SK-N-SH (cell line): ENCODE results near the gene PTGDR2. TPM values are rescaled to one million over a fixed set of nuclear protein-coding genes. Genes with fewer than 3 reads are reported as not detected.

Source experiments
- CTCF ChIA-PET: fragments of 300-600, 350-600 bp; formaldehyde crosslinking; extraction: SDS; loops from one replicate; lab custom pipeline; 2021; lab: Yijun Ruan, JAX
- POLR2A ChIA-PET: fragments of 350-600 bp; sonication (Branson Sonifier 250); formaldehyde crosslinking; extraction: SDS; loops from one replicate; lab custom pipeline; 2020; ENCODE audit warnings: antibody characterized with exemption, inconsistent platforms; lab: Yijun Ruan, JAX
- DNase-seq: peaks from one replicate; pipeline ENCODE4 v3.0.0; 2012
- H2AFZ ChIP-seq: fragments of 200-600 bp; sonication (generic); 2 replicates; pipeline ENCODE4 v1.8.1; 2016; ENCODE audit warnings: antibody characterized with exemption, mild to moderate bottlenecking, low read depth
- H3F3A ChIP-seq: fragments of 200-600 bp; sonication (generic); replicated peaks from 2 replicates; pipeline ENCODE3; 2016; ENCODE audit warnings: antibody characterized with exemption, mild to moderate bottlenecking; ENCODE audit not compliant: insufficient read depth
- H3K27ac ChIP-seq, 2 experiments: fragments of 200-500 bp in 1 of 2; fragments of 200-600 bp in 1 of 2; sonication (Bioruptor generic) in 1 of 2; sonication (generic), shearing (Covaris generic) in 1 of 2; 2 replicates each; pipeline versions ENCODE4 v1.5.1 to v1.6.1; 2014 to 2016; ENCODE audit warnings: low read depth in 2 of 2, inconsistent platforms in 1 of 2, low read length in 1 of 2, mild to moderate bottlenecking in 1 of 2, mixed read lengths in 1 of 2
- H3K27me3 ChIP-seq: fragments of 200-600 bp; sonication (generic), shearing (Covaris generic); 2 replicates; pipeline ENCODE4 v1.6.1; 2016; ENCODE audit warnings: mixed run types; ENCODE audit not compliant: insufficient read depth
- H3K36me3 ChIP-seq, 2 experiments: fragments of 200-500 bp in 1 of 2; fragments of 200-600 bp in 1 of 2; sonication (Bioruptor generic) in 1 of 2; sonication (generic) in 1 of 2; replicated peaks in 1 of 2; 2 replicates each; pipeline versions ENCODE3 to v1.5.1; 2014 to 2016; ENCODE audit warnings: low read length in 1 of 2, mild to moderate bottlenecking in 1 of 2; ENCODE audit not compliant: insufficient read depth in 2 of 2, control insufficient read depth in 1 of 2
- H3K4me1 ChIP-seq, 2 experiments: fragments of 200-500 bp in 1 of 2; fragments of 200-600 bp in 1 of 2; sonication (Bioruptor generic) in 1 of 2; sonication (generic), shearing (Covaris generic) in 1 of 2; 2 replicates each; pipeline versions ENCODE4 v1.5.1 to v1.6.1; 2014 to 2016; ENCODE audit warnings: low read depth in 1 of 2, low read length in 1 of 2, mixed run types in 1 of 2; ENCODE audit not compliant: insufficient read depth in 2 of 2, control insufficient read depth in 1 of 2
- H3K4me2 ChIP-seq: fragments of 200-600 bp; sonication (generic), shearing (Covaris generic); 2 replicates; pipeline ENCODE4 v1.6.1; 2017; ENCODE audit warnings: mixed run types
- H3K4me3 ChIP-seq, 2 experiments: fragments of 200-500 bp in 1 of 2; fragments of 200-600 bp in 1 of 2; sonication (Bioruptor generic) in 1 of 2; sonication (generic), shearing (Covaris generic) in 1 of 2; 2 replicates each; pipeline versions ENCODE4 v1.5.1 to v1.8.1; 2014 to 2016; ENCODE audit warnings: low read depth in 2 of 2, inconsistent platforms in 1 of 2, low read length in 1 of 2, mild to moderate bottlenecking in 1 of 2, mixed read lengths in 1 of 2, moderate library complexity in 1 of 2
- H3K79me2 ChIP-seq: fragments of 200-600 bp; sonication (generic); 2 replicates; pipeline ENCODE4 v1.8.1; 2017; ENCODE audit warnings: mild to moderate bottlenecking; ENCODE audit not compliant: insufficient read depth
- H3K9ac ChIP-seq: fragments of 200-600 bp; sonication (generic); 2 replicates; pipeline ENCODE4 v1.6.1; 2017; ENCODE audit warnings: mixed run types
- H3K9me2 ChIP-seq: fragments of 200-600 bp; sonication (generic); 2 replicates; pipeline ENCODE4 v1.6.1; 2017; ENCODE audit warnings: mixed run types
- H3K9me3 ChIP-seq: fragments of 200-600 bp; sonication (generic); 2 replicates; pipeline ENCODE4 v1.6.1; 2017; ENCODE audit warnings: mixed run types, mild to moderate bottlenecking, moderate library complexity
- H4K20me1 ChIP-seq: fragments of 200-600 bp; sonication (generic); 2 replicates; pipeline ENCODE4 v1.6.1; 2017; ENCODE audit warnings: mild to moderate bottlenecking, mixed run types; ENCODE audit not compliant: insufficient read depth
- CHD2 ChIP-seq: fragments of 150-350 bp; IDR thresholded peaks from 2 replicates; pipeline ENCODE4 v1.6.1; 2018; ENCODE audit warnings: low read length; ENCODE audit not compliant: partially characterized antibody
- ELF1 ChIP-seq: IDR thresholded peaks from 2 replicates; pipeline ENCODE4 v1.4.0; 2012
- EP300 ChIP-seq, 2 experiments: IDR thresholded peaks; 2 replicates each; pipeline versions ENCODE4 v1.4.0 to v1.6.1; 2012; ENCODE audit warnings: borderline replicate concordance in 1 of 2, low read depth in 1 of 2, low read length in 1 of 2
- EZH2phosphoT487 ChIP-seq: fragments of 200-600 bp; sonication (generic); IDR thresholded peaks from 2 replicates; pipeline ENCODE4 v1.6.1; 2017; ENCODE audit warnings: low read depth, mixed run types, mild to moderate bottlenecking, antibody characterized with exemption, moderate library complexity, borderline replicate concordance
- FOSL2 ChIP-seq: IDR thresholded peaks from 2 replicates; pipeline ENCODE4 v1.4.0; 2012; ENCODE audit warnings: low read depth, mild to moderate bottlenecking, moderate library complexity, borderline replicate concordance
- FOXJ3 ChIP-seq: sonication (generic); formaldehyde crosslinking; IDR thresholded peaks from 2 replicates; pipeline ENCODE4 v1.5.1; 2020; ENCODE audit warnings: mild to moderate bottlenecking, missing genetic modification reagents
- FOXM1 ChIP-seq: IDR thresholded peaks from 2 replicates; pipeline ENCODE4 v1.4.0; 2012; ENCODE audit warnings: low read depth, mild to moderate bottlenecking
- GATA2 ChIP-seq: sonication (generic); formaldehyde crosslinking; IDR thresholded peaks from 2 replicates; pipeline ENCODE4 v1.5.0; 2020; ENCODE audit warnings: mild to moderate bottlenecking, missing genetic modification reagents
- JUND ChIP-seq: IDR thresholded peaks from 2 replicates; pipeline ENCODE4 v1.4.0; 2012
- MAX ChIP-seq: IDR thresholded peaks from 2 replicates; pipeline ENCODE4 v1.4.0; 2012; ENCODE audit warnings: low read depth
- MXI1 ChIP-seq: IDR thresholded peaks from 2 replicates; pipeline ENCODE4 v1.6.1; 2012; ENCODE audit warnings: mild to moderate bottlenecking, low read depth, low read length, improper control_type of control experiment
- NFIC ChIP-seq: IDR thresholded peaks from 2 replicates; pipeline ENCODE4 v1.4.0; 2012; ENCODE audit warnings: borderline replicate concordance
- PBX3 ChIP-seq: IDR thresholded peaks from 2 replicates; pipeline ENCODE4; 2012
- POLR2AphosphoS5 ChIP-seq: IDR thresholded peaks from 2 replicates; pipeline ENCODE4 v1.6.1; 2012; ENCODE audit warnings: low read depth, low read length
- REST ChIP-seq: IDR thresholded peaks from 2 replicates; pipeline ENCODE4 v1.6.1; 2012; ENCODE audit warnings: mild to moderate bottlenecking, low read depth, low read length, moderate library complexity
- RXRA ChIP-seq: IDR thresholded peaks from 2 replicates; pipeline ENCODE4 v1.4.0; 2012; ENCODE audit warnings: low read depth, mild to moderate bottlenecking, borderline replicate concordance
- TAF1 ChIP-seq: IDR thresholded peaks from 2 replicates; pipeline ENCODE4 v1.6.1; 2012; ENCODE audit warnings: low read depth, mild to moderate bottlenecking, low read length, moderate library complexity, borderline replicate concordance
- TCF12 ChIP-seq: IDR thresholded peaks from 2 replicates; pipeline ENCODE4 v1.4.0; 2012
- USF2 ChIP-seq: fragments of 150-350 bp; IDR thresholded peaks from 2 replicates; pipeline ENCODE4 v1.6.1; 2017; ENCODE audit warnings: antibody characterized with exemption, low read length, low read depth, borderline replicate concordance
- YY1 ChIP-seq: IDR thresholded peaks from 2 replicates; pipeline ENCODE4 v1.4.0; 2012; ENCODE audit warnings: low read depth, mild to moderate bottlenecking
- WGBS: methylation state at CpG from one replicate; pipeline ENCODE4 v1.1.6; 2017; ENCODE audit warnings: low lambda C conversion rate; 5-methylcytosine and 5-hydroxymethylcytosine counted together
- polyA plus RNA-seq, 3 experiments: library from polyadenylated mRNA; depleted of rRNA; stranded (reverse); fragments of >200 nt; gene quantifications; 2 replicates each; pipeline ENCODE4 v1.2.3, GENCODE V29; 2012

The PTGDR2 gene
- polyA plus RNA-seq, 1 of the 3 experiments (the other 2 are of a cell fraction) = 0.02 TPM

GRCh38 chr11:60852117-60852981 lies 3.4 kb downstream of the PTGDR2 start:
- no peaks in the 10 kb centered on the region for H3K9me3 ChIP-seq
- H3K4me3 ChIP-seq = no peak overlapping the region
- no peak overlapping the region for H2AFZ ChIP-seq
- 92% methylated on average over 33 of the region's 78 CpGs for WGBS
- no peak for TF ChIP-seq YY1
- TF ChIP-seq EP300 (IDR thresholded peaks at IDR 0.05; ENCODE audit: borderline replicate concordance in 1 of 2, low read depth in 1 of 2, low read length in 1 of 2) = no peak
- TF ChIP-seq RXRA = no peak
- TF ChIP-seq PBX3 = no peak
- no peak for TF ChIP-seq ELF1
- no peak for TF ChIP-seq FOXJ3 (CRISPR knock-in tag)
- no peak for TF ChIP-seq FOXM1
- TF ChIP-seq REST = no peak
- TF ChIP-seq EZH2phosphoT487 = no peak
- TF ChIP-seq CHD2 = no peak
- TF ChIP-seq MAX = no peak
- no peak for TF ChIP-seq GATA2 (CRISPR knock-in tag)
- no peak for TF ChIP-seq USF2
- no peak for TF ChIP-seq TCF12
- TF ChIP-seq FOSL2 = no peak
- no peak for TF ChIP-seq TAF1
- no peak for TF ChIP-seq MXI1
- no peak for TF ChIP-seq NFIC
- TF ChIP-seq JUND = no peak
- TF ChIP-seq POLR2AphosphoS5 = no peak
- TF ChIP-seq, all 33 proteins: peak for 0
- no peaks in the 10 kb centered on the region for H3K4me1 ChIP-seq
- H3K27ac ChIP-seq = no peak overlapping the region
- H3K4me2 ChIP-seq = no peak overlapping the region
- no peaks in the 10 kb centered on the region for H4K20me1 ChIP-seq
- DNase-seq = no peak
- no peaks in the 10 kb centered on the region for H3K9me2 ChIP-seq
- POLR2A ChIA-PET = interaction anchor here (0.9 kb wide), 1 partner anchor 10 kb away, joined by 3 read pairs; no protein-coding TSS in a partner anchor
- no peaks in the 10 kb centered on the region for H3K79me2 ChIP-seq
- no peaks in the 10 kb centered on the region for H3K27me3 ChIP-seq
- no peaks in the 10 kb centered on the region for H3F3A ChIP-seq
- CTCF ChIA-PET = interaction anchor here (1.1 kb wide), 1 partner anchor 43 kb away, joined by 3 read pairs; no protein-coding TSS in a partner anchor
- H3K9ac ChIP-seq = no peak overlapping the region
- peaks cover 0 to 37% of the 10 kb centered on the region in 2 experiments for H3K36me3 ChIP-seq
